Inflammatory macrophage treated with lipopolysaccharide for 1 hour (primary cell): Measurements from ENCODE around the gene POPDC2.

Experiments used
- DNase-seq, 2 donors: peaks; one replicate each; pipeline ENCODE4 v3.0.0-alpha.2; 2020 to 2022

Gene POPDC2

DNA sequence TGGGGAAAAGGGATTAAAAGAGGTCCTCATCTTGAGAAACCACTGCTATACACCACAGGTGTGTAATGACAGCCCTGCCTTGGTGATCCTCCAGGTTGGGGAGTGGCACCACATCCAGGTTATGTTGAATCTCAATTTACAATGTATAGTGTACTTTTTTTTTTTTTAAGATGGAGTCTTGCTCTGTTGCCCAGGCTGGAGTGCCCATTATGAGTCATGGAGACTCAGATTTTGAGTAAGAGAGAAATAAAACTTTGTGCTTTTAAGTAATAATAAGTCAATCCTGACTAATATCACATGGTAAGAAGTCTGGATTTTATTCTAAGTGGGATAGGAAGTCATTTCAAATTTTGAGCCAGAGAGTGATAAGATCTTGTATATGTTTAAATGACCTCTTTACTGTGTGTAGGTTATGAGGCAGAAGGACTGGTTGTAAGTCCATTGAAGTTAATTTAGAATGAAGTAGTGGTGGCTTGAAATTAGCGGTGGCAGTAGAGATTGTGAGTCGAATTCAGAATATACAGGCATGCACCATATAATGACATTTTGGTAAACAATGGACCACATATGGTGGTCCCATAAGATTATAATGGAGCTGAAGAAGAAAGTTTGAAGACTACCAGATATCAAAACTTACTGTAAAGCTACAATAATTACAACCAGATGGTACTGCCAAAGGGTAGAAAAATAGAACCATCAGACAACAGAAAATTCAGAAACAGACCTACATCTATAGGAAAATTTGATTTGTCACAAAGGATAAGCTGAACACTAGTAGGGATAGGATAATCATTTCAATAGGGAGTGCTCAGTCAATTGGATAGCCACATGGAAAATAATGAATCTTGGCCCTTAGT, 20.7 kb downstream of the POPDC2 start:
- peak; percentile 66 to 81 for DNase-seq

DNA sequence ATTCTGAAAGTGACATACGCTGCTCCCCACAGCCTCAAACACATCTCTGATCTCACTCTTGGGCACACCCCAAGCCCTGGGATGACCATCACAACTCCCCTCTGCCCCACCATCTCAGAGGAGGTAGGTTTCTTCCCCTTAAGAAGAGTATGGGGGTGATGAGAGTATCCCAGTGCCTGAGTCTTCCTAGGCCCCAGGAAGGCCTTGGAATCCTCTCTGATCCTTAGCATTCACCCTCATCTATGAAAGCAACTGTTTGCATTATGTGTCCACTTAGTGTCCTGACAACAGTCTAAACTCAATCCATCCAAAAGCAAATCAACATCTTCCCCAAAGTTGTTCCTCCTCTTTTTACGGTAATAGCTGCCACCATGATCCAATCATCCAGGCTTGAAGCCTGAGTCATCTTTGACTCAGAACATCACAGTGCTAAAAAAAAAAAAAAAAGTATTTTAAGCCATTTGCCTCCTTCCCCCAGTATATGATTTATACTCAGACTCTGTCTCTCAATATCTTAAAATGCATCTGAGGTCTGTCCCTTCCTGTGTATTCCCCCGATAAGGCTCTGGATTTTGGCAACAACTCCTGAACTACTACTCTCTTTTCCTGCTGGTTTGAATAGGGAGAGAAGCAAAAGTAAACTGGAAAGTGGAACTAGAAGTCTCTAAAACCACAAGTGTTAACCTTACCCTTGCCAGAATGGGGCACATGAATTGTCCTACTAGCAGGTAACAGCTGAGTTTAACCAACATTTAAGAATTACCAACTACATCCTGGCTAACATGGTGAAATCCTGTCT, 22.5 kb downstream of the POPDC2 start:
- peak; percentile 84 to 90 for DNase-seq

DNA sequence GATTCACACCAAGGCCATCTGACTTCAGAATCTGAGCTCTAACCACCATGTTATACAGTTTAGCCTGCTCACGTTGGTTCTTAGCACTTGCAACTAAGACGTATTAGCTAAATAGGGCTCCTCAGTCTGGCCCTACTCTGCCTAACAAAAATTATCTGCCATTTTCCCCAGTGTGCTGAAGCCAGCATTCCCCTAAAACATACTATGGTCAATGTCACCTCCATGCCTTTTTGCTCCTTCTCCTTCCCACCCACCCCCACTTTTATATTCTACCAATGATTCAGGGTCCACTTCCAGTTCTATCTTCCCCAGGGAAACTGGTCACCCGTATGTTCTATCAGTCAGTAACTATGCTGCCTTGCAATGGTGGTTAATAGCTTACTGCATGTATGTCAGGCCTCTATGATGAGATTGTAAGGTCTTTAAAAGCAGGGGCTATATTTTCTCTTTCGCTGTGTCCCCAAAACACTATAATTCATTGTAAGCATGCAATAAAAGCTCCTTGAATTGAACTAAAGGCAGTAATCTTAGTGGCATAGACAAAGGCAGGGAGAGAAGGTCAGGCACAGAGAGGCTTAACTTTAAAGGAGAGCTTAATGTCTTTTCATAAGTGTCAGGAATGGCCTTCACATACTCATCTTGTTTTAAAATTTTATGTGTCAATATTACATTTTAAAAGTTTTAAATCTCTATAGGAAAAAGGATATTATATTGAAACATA, 23.3 kb downstream of the POPDC2 start:
- peak in 1 of 2 donors; percentile 22 for DNase-seq

DNA sequence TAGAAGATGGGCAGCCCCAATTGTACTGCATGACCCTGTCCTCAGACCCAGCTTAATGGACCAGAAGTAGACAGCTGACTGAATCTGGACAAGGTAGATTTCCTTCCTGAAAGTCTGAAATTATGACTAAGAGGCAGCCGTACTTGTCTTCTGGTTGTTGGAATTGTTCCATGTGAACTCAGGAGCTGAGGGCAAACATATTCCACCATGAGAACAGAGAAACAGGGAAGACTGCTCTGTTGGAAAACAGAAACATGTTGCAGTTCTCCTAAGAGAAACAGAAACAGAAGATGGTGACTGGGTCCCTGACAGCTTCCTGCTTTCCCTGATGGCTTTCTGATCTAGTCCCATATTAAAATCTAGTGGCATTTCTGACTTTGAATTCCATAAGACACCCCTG, 24.1 kb downstream of the POPDC2 start:
- no peak for DNase-seq

DNA sequence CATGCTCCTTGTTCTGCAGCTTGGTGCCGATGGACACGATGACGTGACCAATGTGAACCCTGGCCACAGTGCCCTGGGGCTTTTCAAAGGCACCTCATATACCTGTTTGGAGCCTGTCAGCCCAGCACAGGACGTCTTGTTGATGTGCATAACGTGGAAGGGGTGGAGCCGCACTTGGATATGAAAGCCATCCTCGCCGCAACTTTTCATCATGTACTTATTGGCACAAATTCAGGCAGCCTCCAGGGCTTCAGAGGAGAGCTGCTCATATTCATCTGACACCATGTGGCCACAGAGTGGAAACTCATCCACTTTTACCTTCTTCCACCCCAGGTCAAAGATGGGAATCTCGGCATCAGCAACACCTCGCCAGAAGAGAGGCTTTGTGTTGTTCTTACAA, 24.7 kb downstream of the POPDC2 start:
- DNase-seq, result no peak

DNA sequence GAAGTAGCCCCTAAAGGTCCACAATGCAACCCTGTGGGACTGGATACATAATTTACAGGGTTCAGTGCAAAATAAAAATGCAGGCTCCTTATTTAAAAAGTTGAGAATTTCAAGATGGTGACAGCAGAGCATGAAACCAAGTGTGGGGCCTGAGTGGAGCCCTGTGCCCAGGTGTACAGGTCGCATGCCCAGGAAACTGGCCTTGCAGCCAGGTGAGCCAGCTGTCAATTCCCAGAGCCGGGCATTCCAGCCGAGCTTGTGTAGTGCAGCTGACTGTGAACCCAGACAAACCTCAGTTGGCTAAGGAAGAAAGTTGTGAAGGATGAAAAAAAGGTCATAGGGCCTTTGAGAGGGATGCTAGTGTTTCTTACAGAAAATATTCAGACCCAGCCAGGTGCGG, 27.6 kb downstream of the POPDC2 start:
- DNase-seq, result no peak

DNA sequence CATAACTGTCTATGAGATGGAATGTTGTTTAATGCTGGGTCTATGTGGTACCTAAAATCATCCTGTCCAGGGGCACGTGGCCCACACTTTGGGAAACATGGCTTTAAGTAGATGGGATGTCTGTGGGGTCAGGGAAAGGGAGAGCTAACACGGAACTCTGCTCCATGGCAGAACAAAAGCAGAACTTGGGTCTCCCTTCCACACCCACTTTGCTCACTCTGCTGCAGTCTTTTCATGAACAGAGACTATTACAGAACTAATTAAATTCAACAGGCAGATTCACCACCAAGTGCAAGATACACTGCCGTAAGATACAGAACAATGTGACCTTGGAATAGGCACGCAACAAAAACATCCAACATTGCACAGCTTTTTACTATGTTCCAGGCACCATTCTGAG, 28.2 kb downstream of the POPDC2 start:
- peak; percentile 53 to 58 for DNase-seq

DNA sequence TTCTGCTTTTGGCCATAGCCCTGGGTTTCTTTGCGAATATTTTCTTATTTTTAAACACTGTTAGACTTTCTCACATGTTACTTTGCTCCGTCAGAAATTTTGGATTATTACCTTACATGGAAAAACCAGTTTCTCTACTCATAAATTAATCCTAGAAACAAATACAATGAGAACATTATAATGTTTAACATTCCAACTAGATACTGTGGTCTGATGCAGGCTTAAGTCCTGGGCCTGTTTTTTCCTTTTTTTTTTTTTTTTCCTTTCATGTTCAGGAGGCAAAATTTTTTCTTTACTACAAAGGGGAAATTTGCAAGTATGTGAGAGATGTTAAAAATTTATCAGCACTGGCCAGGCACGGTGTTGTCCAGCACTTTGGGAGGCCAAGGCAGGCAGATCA, 28.9 kb downstream of the POPDC2 start:
- DNase-seq, result peak in 1 of 2 donors; percentile 28

DNA sequence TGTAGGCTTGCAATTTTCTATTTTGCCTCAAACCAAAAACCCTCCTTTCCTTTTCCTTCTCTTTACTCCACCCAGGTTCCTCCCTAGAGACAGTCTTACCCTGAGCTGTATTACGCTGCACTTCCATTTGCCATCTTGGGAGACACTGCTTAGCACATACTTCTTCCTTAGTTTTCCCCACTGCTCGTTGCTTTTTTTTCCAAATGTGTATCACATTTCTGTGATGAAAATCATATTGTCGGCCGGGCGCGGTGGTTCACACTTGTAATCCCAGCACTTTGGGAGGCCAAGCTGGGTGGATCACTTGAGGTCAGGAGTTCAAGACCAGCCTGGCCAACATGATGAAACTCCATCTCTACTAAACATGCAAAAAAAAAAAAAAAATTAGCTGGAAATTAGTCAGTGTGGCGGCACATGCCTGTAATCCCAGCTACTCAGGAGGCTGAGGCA, 29.5 kb downstream of the POPDC2 start:
- DNase-seq, result peak in 1 of 2 donors; percentile 14

DNA sequence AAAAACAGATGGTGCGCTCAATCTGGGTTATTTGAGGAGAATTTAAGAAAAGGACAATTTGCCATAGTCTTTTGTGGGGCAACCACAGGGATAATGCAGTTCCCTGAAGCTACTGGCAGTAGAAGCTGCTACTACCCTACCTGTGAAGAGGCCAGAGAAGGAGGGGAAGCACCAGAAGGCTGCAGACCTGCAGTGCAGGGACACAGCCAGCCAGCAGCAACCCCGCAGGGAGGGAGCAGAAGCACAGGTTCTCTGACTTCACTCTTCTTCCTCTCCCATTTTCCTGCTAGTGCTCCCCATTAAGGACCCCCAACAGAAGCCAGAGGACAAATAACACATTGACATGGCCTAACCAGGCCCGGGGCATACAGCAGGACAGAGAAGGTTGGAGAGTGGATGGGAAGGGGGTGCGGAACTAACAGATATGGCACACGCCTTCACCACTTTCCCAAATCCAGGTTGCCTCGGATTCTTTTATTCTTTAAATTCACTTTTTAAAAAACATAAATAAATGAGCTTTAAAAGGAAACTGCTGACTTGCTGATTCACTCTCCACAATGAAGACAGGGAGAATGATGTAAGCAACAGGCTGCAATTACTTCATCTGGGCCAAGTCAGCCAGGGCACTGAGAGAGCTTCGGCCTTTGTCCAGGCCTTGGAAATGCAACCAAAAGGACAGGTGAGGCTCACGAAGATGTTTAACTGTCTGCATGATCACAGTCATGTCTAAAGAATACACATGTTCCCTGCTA, 30.1 kb downstream of the POPDC2 start:
- peak; percentile 86 to 88 for DNase-seq

DNA sequence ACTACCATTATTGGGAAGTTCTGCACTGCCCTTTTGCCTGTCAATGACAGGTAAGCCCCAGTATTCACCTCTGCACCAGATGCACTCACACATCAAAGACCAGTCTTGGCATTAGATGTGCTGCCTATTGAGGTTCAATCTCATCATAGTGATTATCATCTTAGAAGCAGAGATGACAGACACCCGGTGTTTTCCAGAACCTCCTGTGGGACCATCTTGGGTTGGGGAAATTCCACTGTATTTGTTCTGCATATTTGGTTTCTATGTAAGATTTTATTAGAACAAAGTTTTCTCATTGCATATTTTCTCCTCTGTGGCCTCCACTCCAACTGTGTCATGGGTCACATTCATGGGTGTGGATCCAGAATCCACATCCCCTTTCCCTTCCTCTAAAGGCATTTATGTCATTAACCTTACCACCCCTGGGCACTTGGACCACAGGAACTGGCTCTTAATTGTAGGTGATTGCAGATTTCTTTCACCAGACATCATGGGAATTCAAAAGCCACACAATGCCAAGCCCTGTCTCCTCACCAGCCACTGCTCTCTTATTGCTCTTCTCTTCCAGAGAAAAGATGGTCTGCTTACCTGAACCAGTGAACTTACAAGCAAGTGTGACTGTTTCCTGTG, 31.5 kb downstream of the POPDC2 start:
- peak; percentile 92 to 95 for DNase-seq

DNA sequence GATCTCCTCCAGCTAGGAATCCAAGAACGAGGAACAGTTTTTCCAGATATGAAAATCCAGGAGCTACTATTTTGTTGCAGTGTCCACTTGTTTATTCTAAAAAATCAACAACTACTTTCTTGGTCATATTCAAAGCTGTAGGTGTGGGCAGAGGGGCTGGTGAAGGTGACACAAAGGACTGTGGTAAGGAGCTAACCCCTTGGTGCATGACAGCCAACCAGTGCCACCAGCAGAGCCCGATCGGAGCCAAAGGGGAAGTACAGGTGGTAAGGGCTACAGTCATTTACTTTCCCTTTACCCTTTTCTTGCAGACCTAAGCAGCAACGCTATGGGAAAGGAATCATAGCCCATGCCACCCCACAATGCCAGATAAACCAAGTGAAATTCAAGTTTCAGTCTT, 32.0 kb downstream of the POPDC2 start:
- DNase-seq, result peak; percentile 67 to 78

DNA sequence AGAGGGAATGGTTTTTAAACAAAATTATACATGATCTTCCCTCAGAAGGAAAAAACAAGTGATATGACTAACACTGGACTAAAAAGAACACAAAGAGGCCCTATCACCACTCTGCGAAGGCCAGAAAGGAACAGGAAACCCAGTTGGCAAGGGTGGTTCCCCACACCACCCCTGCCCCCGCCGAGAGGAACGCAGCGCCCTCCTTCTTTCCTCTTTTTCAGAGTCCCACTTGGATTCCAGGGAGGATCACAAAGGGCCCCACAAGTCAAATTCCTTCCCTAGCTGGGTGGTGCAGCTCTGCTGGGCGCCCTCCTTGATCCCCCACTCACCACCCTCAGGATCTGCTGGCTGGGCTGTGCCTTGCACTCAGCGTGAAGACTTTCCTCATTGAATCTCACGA, 32.9 kb downstream of the POPDC2 start:
- peak; percentile 80 to 89 for DNase-seq

DNA sequence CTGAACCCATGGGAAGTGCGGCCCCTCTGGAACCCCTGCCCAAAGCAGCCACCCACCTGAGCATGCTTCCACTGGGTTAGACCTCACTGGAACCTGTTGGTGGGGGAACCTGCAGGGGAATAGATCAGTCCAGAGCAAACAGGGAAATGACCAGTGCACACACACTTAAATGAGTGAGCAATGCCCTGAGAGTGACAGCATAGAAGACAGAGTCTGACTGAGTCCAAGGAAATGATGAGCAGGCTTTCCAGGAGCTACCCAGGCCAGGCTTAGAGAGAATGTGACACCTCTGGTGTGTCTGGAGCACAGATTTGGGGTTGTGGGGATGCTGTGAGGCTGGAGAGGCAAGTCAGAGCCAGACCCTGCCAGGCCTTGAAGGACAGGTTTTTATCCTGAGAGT, 34.2 kb downstream of the POPDC2 start:
- peak in 1 of 2 donors; percentile 34 for DNase-seq

DNA sequence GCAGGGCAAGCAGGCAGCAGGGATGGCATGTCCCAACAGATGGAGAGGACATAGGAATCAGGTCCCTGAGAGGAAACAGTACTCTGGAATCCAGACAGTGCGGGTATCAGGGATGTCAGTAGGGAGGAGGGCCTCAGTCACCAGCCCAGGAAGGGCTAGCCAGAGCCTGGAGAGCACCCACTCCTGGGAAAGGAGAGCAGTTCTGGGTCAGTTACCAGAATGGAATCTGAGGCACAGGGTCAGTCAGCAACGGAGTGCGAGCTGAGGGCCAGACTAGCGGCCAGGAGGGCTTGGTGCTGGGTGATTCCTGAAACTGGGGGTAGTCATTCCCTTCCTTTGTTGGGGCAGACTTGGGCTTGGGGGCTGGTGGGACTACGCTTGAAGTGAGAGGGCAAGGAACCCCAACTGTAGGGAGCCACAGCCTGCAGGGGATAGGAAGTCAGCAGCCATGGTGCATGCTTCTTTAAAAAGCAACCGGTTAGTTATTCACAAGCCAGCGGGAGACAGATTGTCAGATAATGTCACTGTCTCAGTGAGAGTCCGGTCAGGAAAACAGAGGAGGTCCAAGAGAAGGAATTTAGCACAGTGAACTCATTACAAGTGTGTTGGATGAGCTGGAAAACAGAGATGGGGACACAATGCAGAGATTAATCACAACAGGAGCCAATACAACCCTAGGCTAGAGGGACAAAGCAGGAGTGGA, 34.8 kb downstream of the POPDC2 start:
- no peak for DNase-seq

DNA sequence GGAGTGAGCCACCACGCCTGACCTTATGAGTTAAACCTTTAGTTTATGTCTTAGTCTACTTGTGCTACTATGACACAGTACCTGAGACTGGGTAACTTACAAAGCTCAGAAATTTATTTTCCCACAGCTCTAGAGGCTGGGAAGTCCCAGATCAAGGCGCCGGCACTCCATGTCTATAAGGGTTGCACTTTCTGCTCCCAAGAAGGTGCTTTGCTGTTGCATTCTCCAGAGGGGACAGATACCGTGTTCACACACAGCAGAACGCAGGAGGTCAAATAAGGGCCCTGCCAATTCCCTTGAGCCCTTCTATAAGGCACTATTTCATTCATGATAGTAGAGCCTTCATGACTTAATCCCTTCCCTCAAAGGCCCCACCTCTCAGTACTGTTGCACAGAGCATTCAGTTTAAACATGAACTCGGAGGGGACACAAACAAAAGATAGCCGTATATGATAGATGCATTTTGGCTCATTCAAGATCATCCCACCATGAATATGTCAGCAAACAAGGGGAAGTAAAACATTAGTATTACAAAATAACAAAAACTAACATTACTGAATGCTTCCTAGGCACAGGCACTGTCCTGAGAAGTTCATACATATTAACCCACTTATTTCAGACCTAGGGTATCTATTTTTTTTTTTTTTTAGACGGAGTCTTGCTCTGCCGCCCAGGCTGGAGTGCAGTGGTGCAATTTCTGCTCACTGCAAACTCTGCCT, 36.2 kb downstream of the POPDC2 start:
- peak; percentile 41 to 42 for DNase-seq

DNA sequence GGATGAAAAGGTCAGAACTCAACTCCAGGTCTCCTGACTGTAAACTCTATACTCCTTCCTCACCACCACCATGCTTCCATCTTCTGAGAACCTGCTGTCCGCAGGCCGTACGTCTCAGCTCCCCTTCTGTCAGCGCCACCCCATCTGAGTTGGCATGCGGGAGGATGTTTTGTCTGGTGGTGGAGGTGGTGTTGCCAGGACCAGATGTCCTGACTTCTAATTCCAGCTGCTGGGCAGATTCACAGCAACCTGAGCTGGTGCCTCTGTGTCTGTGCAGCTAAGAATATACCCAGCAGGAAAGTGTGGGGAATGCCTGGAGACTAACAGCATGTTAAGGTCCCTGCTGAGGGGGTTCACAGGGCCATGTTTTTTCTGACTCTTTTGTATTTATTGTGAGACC, 39.5 kb downstream of the POPDC2 start:
- no peak for DNase-seq

DNA sequence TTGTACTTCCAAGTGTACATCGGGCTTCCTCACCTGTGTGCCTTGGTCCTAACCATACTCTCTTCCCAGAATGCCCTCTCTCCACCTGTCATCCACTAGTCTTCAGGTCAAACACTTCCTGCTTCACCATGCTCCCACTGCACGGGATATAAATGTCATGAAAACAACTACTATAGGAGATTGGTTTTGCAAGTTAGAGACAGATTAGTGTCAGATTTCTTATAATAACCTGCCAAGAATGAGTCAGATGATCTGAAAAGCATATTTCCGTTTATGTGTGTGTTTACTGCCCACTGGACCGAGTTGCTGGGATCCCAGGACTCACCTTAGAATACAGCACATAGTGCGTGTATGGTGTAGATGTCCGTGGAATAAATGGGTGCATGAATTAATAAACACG, 41.3 kb downstream of the POPDC2 start:
- no peak for DNase-seq

DNA sequence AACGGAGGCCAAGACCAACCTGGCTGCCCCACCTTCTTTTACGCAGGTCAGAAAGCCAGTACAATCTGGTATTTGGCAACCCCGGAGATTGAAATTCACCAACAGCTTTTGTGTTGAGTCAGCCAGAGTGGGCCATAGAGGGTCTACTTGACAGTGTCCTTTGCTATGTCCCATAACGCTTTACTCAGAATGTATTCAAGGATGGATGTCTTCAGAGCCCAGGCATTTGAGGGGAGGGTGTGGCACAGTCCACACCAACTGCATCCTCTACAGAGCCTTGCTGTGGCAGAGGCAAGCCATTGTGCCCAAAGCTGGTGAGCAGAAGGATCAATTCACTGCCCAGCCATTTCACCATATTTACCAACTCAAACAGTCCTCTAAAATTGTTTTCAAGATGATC, 44.3 kb downstream of the POPDC2 start:
- no peak for DNase-seq

DNA sequence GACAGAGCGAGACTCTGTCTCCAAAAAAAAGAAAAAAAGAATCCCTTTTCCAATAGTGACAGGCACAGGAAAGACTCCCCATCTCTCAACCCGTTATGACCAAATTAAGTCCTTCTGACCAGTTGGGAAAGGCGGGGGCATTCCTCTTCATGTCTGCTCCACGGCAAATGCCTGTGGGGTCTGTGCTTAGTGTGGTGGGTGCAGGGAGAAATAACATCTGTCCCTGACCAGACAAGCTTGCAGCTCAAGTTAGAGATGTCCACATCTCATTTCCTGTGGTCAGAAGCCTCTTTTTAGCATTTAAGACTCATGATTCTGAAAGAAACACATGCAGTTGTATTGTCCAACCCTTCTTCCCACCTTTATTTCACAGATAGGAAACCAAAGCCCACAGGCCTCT, 46.5 kb downstream of the POPDC2 start:
- no peak for DNase-seq

DNA sequence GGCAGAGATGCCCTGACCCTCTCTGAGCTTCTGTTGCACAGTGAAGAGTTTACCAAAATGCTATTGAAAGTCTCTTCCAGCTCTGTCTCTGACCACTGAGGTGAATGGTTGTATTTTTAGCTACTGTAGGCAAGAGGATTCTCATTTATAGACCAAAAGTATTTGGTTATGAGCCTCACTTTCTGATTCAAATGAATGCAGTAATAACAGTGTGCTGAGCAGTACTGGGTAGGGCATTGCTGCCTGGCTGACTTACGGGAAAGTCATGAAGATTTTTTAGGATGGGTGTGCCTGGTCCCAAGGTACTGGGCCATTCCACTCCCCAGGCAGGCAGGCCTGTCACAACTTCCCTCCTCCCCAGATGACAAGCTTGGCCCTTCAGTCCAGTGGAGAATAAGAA, 47.2 kb downstream of the POPDC2 start:
- no peak for DNase-seq
